Panc1 (cell line): ENCODE results near the gene PGPEP1. TPM values are rescaled to one million over a fixed set of nuclear protein-coding genes. Genes with fewer than 3 reads are reported as not detected.

Experiments used
- ATAC-seq: fragments of 200-7000 bp; cut with Tn5 transposase; 2 replicates; pipeline ENCODE4 v1.9.1; 2020; ENCODE audit warnings: mild to moderate bottlenecking, moderate library complexity
- BruUV-seq: library from RNA; stranded (reverse); fragments of 400-500 nt; replicated peaks from 2 replicates; lab custom pipeline; 2021; lab: Mats Ljungman, UMichigan
- CTCF ChIA-PET: fragments of 300-600 bp; sonication (Branson Sonifier 250); formaldehyde crosslinking; loops from one replicate; lab custom pipeline; 2022; ENCODE audit warnings: antibody characterized with exemption; lab: Charles Lee
- POLR2A ChIA-PET: fragments of 300-600 bp; sonication (Branson Sonifier 250); formaldehyde crosslinking; loops from one replicate; lab custom pipeline; 2022; ENCODE audit warnings: antibody characterized with exemption; lab: Charles Lee
- DNase-seq: peaks from one replicate; pipeline ENCODE4 v3.0.0-alpha.2; 2010; ENCODE audit warnings: low read depth, low spot score
- H3K27ac ChIP-seq: 2 replicates; pipeline ENCODE4 v1.5.1; 2011; ENCODE audit warnings: mild to moderate bottlenecking, low read length, inconsistent platforms
- H3K27me3 ChIP-seq: fragments of 200-500 bp; sonication (Bioruptor generic); 2 replicates; pipeline ENCODE4 v1.6.0; 2014; ENCODE audit warnings: low read length, inconsistent platforms; ENCODE audit not compliant: control insufficient read depth, insufficient read depth
- H3K36me3 ChIP-seq: fragments of 200-500 bp; sonication (Bioruptor generic); 2 replicates; pipeline ENCODE4 v1.5.1; 2014; ENCODE audit warnings: inconsistent platforms, mild to moderate bottlenecking, low read length, moderate library complexity; ENCODE audit not compliant: control insufficient read depth, insufficient read depth
- H3K4me1 ChIP-seq: 2 replicates; pipeline ENCODE4 v1.5.1; 2011; ENCODE audit warnings: inconsistent platforms, mild to moderate bottlenecking, low read length, moderate library complexity; ENCODE audit not compliant: control insufficient read depth, insufficient read depth
- H3K4me3 ChIP-seq, 2 experiments: 2 replicates each; pipeline ENCODE4 v1.5.1; 2011 to 2012; ENCODE audit warnings: low read depth in 2 of 2, low read length in 2 of 2, mild to moderate bottlenecking in 2 of 2, inconsistent platforms in 1 of 2, moderate library complexity in 1 of 2
- H3K9me3 ChIP-seq: fragments of 200-500 bp; sonication (Bioruptor generic); 2 replicates; pipeline ENCODE4 v1.5.1; 2014; ENCODE audit warnings: low read depth, mild to moderate bottlenecking, inconsistent platforms, low read length, moderate library complexity; ENCODE audit not compliant: control insufficient read depth, insufficient read depth
- CTCF ChIP-seq: fragments of 450-650 bp; IDR thresholded peaks from 2 replicates; pipeline ENCODE4 v1.5.1; 2017; ENCODE audit warnings: mild to moderate bottlenecking
- POLR2AphosphoS5 ChIP-seq: IDR thresholded peaks from 2 replicates; pipeline ENCODE4 v1.6.1; 2012; ENCODE audit warnings: mild to moderate bottlenecking, low read depth, low read length, moderate library complexity
- SIN3A ChIP-seq: IDR thresholded peaks from 2 replicates; pipeline ENCODE4 v1.6.1; 2012; ENCODE audit warnings: low read depth, mild to moderate bottlenecking, low read length, moderate library complexity, borderline replicate concordance; ENCODE audit not compliant: insufficient read depth
- TCF7L2 ChIP-seq: IDR thresholded peaks from 2 replicates; pipeline ENCODE4 v1.6.1; 2011; ENCODE audit warnings: mild to moderate bottlenecking, low read depth, low read length, inconsistent platforms
- in situ Hi-C: cut with HindIII; loops from 2 replicates; pipeline ENCODE4 v1.10.0; 2016; ENCODE audit warnings: low sequenced_read_pairs, low pct_unique_long_range_greater_than_20kb
- intact Hi-C: fragments of 100-400 bp; cut with micrococcal nuclease; formaldehyde crosslinking; loops from one replicate; pipeline ENCODE4 v1.10.0; 2022; ENCODE audit not compliant: unreplicated experiment
- total RNA-seq: library from RNA; stranded (reverse); gene quantifications from one replicate; pipeline ENCODE4 v1.2.1, GENCODE V29; 2021; ENCODE audit not compliant: unreplicated experiment
- TF ChIP-seq, protein P1 (sequence below), 2 experiments: IDR thresholded peaks; 2 replicates each; pipeline ENCODE4 v1.6.1; 2011 to 2012; ENCODE audit warnings: low read depth in 2 of 2, control low read depth in 1 of 2, low read length in 1 of 2, mild to moderate bottlenecking in 1 of 2, moderate library complexity in 1 of 2; ENCODE audit not compliant: insufficient read depth in 1 of 2

Gene PGPEP1
- total RNA-seq, 1 experiment from 2014 or later: 36.3 TPM

- H3K4me3 ChIP-seq: no peak overlapping the region
- H3K27me3 ChIP-seq: no peaks in the 10 kb centered on the region
- H3K27ac ChIP-seq: no peak overlapping the region
- no TSS peak for BruUV-seq
- H3K4me1 ChIP-seq: peaks cover 28% of the 10 kb centered on the region
- H3K36me3 ChIP-seq: no peaks in the 10 kb centered on the region
- H3K9me3 ChIP-seq: no peaks in the 10 kb centered on the region
- TF ChIP-seq CTCF (no peak), TCF7L2 (no peak), SIN3A (no peak), POLR2AphosphoS5 (no peak)
- TF ChIP-seq, protein P1, sequence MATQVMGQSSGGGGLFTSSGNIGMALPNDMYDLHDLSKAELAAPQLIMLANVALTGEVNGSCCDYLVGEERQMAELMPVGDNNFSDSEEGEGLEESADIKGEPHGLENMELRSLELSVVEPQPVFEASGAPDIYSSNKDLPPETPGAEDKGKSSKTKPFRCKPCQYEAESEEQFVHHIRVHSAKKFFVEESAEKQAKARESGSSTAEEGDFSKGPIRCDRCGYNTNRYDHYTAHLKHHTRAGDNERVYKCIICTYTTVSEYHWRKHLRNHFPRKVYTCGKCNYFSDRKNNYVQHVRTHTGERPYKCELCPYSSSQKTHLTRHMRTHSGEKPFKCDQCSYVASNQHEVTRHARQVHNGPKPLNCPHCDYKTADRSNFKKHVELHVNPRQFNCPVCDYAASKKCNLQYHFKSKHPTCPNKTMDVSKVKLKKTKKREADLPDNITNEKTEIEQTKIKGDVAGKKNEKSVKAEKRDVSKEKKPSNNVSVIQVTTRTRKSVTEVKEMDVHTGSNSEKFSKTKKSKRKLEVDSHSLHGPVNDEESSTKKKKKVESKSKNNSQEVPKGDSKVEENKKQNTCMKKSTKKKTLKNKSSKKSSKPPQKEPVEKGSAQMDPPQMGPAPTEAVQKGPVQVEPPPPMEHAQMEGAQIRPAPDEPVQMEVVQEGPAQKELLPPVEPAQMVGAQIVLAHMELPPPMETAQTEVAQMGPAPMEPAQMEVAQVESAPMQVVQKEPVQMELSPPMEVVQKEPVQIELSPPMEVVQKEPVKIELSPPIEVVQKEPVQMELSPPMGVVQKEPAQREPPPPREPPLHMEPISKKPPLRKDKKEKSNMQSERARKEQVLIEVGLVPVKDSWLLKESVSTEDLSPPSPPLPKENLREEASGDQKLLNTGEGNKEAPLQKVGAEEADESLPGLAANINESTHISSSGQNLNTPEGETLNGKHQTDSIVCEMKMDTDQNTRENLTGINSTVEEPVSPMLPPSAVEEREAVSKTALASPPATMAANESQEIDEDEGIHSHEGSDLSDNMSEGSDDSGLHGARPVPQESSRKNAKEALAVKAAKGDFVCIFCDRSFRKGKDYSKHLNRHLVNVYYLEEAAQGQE (IDR thresholded peaks at IDR 0.05; ENCODE audit: insufficient read depth in 1 of 2, low read depth in 2 of 2, low read length in 1 of 2): no peak
- ATAC-seq: no peak
- POLR2A ChIA-PET: no interaction called here
- in situ Hi-C loops: no loop called here
- CTCF ChIA-PET: no interaction called here
- intact Hi-C loops: no loop called here
- no peak for DNase-seq
Measured at GRCh38 chr19:18311502-18312091, 28.8 kb upstream of the PGPEP1 start.

GRCh38 chr19:18312092-18312534, 28.3 kb upstream of the PGPEP1 start:
- POLR2A ChIA-PET: no interaction called here
- BruUV-seq: no TSS peak
- CTCF ChIA-PET: no interaction called here
- no peak for ATAC-seq
- TF ChIP-seq POLR2AphosphoS5 (no peak), CTCF (no peak), TCF7L2 (no peak), SIN3A (no peak)
- TF ChIP-seq, protein P1 (IDR thresholded peaks at IDR 0.05; ENCODE audit: insufficient read depth in 1 of 2, low read depth in 2 of 2, low read length in 1 of 2): no peak
- no peaks in the 10 kb centered on the region for H3K27me3 ChIP-seq
- H3K4me1 ChIP-seq: peaks cover 23% of the 10 kb centered on the region
- intact Hi-C loops: no loop called here
- no peak overlapping the region for H3K27ac ChIP-seq
- in situ Hi-C loops: no loop called here
- no peak for DNase-seq
- H3K9me3 ChIP-seq: no peaks in the 10 kb centered on the region
- no peak overlapping the region for H3K4me3 ChIP-seq
- no peaks in the 10 kb centered on the region for H3K36me3 ChIP-seq
